Measurements from ENCODE around the gene NARF.

DNA sequence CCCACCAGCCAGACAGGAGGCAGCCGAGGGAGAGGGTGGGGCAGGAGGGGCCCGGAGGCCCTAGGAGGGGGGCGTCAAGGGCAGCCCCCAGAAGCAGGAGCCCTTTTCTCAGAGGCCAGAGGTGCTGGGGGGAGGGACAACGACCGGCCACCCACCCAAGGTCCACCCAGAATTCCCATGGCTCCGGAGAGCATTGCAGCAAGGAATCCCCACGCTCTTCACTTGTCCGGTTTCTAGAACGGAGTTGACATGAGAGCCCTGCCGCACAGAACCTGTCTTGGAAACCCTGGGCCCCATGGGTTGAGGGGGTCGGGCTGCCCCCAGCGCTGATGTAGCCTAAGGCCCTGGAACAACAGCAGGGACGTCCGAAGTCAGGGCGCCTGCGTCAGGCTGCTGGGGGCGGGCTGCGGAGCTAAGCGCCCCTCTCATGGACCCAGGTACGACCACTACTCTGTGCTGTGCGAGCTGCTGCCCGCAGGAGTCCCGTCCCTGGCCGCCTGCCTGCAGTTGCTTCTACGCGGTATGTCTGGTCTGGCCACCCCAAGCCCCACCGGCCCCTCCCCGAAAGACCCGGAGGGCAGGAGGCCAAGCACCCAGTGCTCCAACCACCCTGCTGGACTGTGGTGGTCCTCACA lies 19.2 kb upstream of the NARF start:
- TF ChIP-seq, protein P1, sequence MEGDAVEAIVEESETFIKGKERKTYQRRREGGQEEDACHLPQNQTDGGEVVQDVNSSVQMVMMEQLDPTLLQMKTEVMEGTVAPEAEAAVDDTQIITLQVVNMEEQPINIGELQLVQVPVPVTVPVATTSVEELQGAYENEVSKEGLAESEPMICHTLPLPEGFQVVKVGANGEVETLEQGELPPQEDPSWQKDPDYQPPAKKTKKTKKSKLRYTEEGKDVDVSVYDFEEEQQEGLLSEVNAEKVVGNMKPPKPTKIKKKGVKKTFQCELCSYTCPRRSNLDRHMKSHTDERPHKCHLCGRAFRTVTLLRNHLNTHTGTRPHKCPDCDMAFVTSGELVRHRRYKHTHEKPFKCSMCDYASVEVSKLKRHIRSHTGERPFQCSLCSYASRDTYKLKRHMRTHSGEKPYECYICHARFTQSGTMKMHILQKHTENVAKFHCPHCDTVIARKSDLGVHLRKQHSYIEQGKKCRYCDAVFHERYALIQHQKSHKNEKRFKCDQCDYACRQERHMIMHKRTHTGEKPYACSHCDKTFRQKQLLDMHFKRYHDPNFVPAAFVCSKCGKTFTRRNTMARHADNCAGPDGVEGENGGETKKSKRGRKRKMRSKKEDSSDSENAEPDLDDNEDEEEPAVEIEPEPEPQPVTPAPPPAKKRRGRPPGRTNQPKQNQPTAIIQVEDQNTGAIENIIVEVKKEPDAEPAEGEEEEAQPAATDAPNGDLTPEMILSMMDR (IDR thresholded peaks at IDR 0.05; ENCODE audit: extremely low read depth in 1 of 2, insufficient read depth in 1 of 2, low read depth in 1 of 2, low read length in 2 of 2): no peak
- TF ChIP-seq POLR2A (IDR thresholded peaks at IDR 0.05; ENCODE audit: low read depth, low read length) (no peak), EZH2 (IDR thresholded peaks at IDR 0.05; ENCODE audit: borderline replicate concordance, low read depth, low read length, severe bottlenecking) (no peak), POLR2AphosphoS5 (IDR thresholded peaks at IDR 0.05; ENCODE audit: insufficient read depth, low read depth, low read length) (no peak), JUN (IDR thresholded peaks at IDR 0.05; ENCODE audit: borderline replicate concordance, insufficient read depth, insufficient read length, low read depth) (no peak), MYC (IDR thresholded peaks at IDR 0.05; ENCODE audit: low read depth, low read length) (no peak)
- TF ChIP-seq, protein P2, sequence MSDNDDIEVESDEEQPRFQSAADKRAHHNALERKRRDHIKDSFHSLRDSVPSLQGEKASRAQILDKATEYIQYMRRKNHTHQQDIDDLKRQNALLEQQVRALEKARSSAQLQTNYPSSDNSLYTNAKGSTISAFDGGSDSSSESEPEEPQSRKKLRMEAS (IDR thresholded peaks at IDR 0.05; ENCODE audit: insufficient read depth, insufficient read length): no peak

Measured in endothelial cell of umbilical vein (primary cell).